ENCODE data around the gene RBMY1J.
"Not testable (repeated sequence)": the region's sequence is repeated elsewhere in the genome, so short reads cannot be mapped to it uniquely, and the experiment has no call there.

The RBMY1J gene

DNA sequence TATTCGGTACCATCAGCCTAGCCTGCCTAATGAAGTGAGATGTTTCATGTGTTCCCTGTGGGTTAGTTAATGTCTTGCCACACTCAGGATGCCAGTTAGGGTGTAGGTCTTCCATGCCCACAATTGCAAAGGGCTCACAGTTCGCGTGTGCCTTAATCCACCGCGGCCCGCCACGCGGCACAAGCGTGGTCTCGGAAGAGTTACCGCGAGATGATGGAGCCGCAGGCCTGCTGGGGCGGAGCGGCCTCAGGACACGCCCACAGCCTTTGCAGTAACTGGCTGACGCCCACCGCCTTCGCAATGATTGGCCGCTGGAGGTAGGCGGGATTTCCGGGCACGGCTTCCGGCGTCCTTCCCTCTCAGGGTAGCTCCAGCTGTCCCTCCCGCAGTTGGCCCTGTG lies at the start of gene RBMY1J:
TSS of gene RBMY1J (plus strand) at position 301 of the 400 bp plus-strand sequence. CDS start 2,038 bp downstream, outside the sequence.
- H3K4me3 ChIP-seq (replicated peaks; ENCODE audit: low read depth, low read length); DNase-seq (ENCODE audit: extremely low read depth, low read depth): not testable (repeated sequence)

DNA sequence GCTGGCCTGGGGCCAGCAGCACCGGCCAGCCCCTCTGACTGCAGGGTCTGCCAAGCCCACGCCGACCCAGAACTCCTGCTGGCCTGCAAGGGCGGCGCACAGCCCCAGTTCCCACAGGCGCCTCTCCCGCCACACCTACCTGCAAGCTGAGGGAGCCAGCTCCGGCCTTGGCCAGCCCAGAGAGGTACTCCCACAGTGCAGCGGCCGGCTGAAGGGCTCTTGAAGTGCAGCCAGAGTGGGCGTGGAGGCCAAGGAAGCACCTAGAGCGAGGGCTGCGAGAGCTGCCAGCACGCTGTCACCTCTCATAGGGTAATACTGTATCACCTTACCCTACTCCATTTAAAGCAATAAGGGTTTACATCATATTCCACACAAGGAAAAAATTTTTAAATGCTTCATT lies 35.8 kb upstream of the RBMY1J start:
- no peak overlapping the region for H3K4me3 ChIP-seq (replicated peaks; ENCODE audit: low read depth, low read length)
- TF ChIP-seq, protein P1, sequence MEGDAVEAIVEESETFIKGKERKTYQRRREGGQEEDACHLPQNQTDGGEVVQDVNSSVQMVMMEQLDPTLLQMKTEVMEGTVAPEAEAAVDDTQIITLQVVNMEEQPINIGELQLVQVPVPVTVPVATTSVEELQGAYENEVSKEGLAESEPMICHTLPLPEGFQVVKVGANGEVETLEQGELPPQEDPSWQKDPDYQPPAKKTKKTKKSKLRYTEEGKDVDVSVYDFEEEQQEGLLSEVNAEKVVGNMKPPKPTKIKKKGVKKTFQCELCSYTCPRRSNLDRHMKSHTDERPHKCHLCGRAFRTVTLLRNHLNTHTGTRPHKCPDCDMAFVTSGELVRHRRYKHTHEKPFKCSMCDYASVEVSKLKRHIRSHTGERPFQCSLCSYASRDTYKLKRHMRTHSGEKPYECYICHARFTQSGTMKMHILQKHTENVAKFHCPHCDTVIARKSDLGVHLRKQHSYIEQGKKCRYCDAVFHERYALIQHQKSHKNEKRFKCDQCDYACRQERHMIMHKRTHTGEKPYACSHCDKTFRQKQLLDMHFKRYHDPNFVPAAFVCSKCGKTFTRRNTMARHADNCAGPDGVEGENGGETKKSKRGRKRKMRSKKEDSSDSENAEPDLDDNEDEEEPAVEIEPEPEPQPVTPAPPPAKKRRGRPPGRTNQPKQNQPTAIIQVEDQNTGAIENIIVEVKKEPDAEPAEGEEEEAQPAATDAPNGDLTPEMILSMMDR (IDR thresholded peaks at IDR 0.05; ENCODE audit: low read depth, low read length, missing control alignments): no peak
- no peak for DNase-seq (ENCODE audit: extremely low read depth, low read depth)

DNA sequence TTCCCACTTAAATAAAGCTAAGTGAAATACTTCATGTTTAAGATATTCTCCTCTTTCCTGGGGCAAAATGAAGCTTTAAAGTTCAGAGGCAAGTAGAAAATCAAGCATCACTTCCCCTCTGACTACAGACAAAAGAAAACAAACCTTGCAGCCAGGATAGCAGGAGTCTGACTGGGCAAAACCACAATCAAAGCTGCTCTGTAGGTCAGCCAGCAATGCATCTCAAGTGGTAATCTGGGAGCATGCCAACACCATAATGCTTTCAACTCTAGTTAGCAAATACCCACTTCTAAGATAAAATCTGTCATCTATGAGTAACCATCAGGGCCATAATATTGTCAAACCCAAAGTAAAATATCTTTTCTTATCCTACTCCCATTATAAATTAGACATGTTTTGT lies 32.6 kb upstream of the RBMY1J start:
- no peak for DNase-seq (ENCODE audit: extremely low read depth, low read depth)
- no peak overlapping the region for H3K4me3 ChIP-seq (replicated peaks; ENCODE audit: low read depth, low read length)
- TF ChIP-seq, protein P1 (IDR thresholded peaks at IDR 0.05; ENCODE audit: low read depth, low read length, missing control alignments): no peak

DNA sequence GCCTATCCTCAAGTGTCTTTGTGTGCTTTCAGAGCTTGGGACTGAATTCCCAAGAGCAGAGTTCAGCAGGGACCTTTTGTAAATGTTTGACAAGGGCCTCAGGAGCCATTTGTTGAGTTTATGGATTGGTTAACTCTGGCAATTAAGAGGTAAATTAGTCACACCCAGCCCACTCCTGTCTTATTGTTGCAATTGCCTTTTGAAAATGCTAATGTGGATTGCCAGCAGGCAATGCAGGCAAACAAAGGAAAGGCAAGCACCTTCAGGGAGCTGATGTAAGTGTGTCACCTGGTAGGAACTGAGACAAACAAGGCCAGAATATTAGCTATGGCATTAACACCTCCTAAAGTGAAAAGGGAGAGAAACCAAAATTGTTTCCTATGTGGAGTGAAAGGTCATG lies 29.7 kb upstream of the RBMY1J start:
- no peak overlapping the region for H3K4me3 ChIP-seq (replicated peaks; ENCODE audit: low read depth, low read length)
- DNase-seq (ENCODE audit: extremely low read depth, low read depth): no peak
- TF ChIP-seq, protein P1 (IDR thresholded peaks at IDR 0.05; ENCODE audit: low read depth, low read length, missing control alignments): no peak

DNA sequence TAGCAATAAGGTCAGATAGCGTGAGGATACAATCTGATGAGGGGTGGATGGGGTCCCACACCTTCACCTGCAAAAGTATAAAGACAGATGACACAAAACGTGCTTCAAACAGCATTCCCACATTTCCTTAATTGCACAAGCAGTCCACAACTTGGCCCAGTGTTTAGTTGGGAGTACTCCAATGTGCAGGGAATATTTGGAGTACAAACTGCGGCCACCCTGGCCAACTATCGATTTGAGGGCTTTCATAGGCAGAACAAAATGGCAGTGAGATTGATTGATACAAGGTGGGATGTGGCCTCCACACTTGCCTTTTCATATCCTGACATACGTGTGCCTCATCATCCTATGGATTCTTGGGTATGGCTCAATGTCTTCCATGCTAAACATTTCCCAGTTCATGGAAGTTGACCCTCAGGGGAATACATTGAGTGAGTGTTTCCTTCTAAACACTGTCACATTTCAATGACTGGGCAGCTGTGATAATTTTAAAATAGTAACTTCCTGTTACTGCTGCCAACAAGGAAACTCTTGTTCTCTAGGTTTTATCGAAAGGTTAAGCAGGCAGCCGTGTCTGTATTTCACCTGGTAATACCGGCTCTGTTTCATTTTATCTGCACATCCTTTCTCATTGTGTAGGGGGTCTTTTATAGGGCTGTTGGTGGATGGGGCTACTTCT lies 41.6 kb downstream of the RBMY1J start:
- not testable (repeated sequence) for H3K4me3 ChIP-seq (replicated peaks; ENCODE audit: low read depth, low read length); DNase-seq (ENCODE audit: extremely low read depth, low read depth)

DNA sequence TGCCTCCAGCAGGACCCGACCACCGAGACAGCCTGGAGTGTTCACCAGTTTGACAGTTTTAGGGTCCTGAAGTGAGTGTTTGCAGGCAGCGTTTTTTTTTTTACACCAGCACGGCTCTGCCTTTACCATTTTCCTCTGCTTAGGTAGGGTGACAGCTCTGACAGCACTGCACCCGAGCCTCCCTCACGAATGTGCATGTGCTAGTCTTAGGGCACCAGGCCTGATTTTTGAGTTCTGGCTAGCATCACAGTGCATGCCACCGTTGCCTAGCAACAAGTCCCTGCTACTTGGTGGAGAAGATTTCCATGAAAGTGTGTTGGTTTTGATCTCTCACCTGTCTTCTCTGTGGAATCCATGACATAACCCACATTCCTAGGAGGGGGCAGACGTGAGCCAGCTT lies 52.3 kb downstream of the RBMY1J start:
- H3K4me3 ChIP-seq (replicated peaks; ENCODE audit: low read depth, low read length); DNase-seq (ENCODE audit: extremely low read depth, low read depth): not testable (repeated sequence)

DNA sequence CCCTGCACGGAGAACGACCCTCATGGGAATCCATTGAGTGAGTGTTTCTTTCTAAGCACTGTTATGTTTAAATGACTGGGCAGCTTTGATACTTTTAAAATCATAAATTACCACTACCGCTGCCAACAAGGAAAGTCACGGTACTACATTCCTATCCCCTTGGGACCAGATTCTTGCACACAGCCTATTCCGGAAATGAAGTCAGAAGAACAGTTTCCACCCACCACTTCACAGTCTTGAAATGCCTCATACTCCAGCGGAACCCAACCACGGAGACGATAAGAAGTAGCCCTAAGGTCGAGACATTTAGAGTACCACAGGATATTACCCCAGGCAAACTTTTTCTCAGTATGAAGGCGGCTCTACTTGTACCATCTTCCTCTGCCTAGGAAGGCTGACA lies 58.8 kb downstream of the RBMY1J start:
- not testable (repeated sequence) for H3K4me3 ChIP-seq (replicated peaks; ENCODE audit: low read depth, low read length); DNase-seq (ENCODE audit: extremely low read depth, low read depth)

All from HFF-Myc (cell line).